Sigmoid colon (tissue), 7 donors: Measurements from ENCODE around the gene SLC47A1. TPM values are rescaled to one million over a fixed set of nuclear protein-coding genes. Genes with fewer than 3 reads are reported as not detected.

Source experiments
- DNase-seq: peaks from one replicate; pipeline ENCODE4 v3.0.0-alpha.2; 2019
- H3K27ac ChIP-seq, 4 donors: fragments of 200-600 bp; sonication (generic); one replicate each; pipeline ENCODE4 v1.5.1; 2016 to 2019; ENCODE audit warnings: mild to moderate bottlenecking in 1 of 4
- H3K27me3 ChIP-seq, 3 donors: fragments of 200-600 bp; sonication (generic); one replicate each; pipeline ENCODE4 v1.5.1; 2019; ENCODE audit warnings: mild to moderate bottlenecking in 1 of 3
- H3K36me3 ChIP-seq, 4 donors: fragments of 200-600 bp; sonication (generic); one replicate each; pipeline ENCODE4 v1.5.1; 2016 to 2019
- H3K4me1 ChIP-seq, 4 donors: fragments of 200-600 bp; sonication (generic); one replicate each; pipeline ENCODE4 v1.5.1; 2017 to 2019
- H3K4me3 ChIP-seq, 4 donors: fragments of 200-600 bp; sonication (generic); one replicate each; pipeline ENCODE4 v1.5.1; 2017 to 2019; ENCODE audit warnings: mild to moderate bottlenecking in 2 of 4, moderate library complexity in 1 of 4
- H3K9me3 ChIP-seq, 4 donors: fragments of 200-600 bp in 3 of 4; sonication (generic) in 3 of 4; one replicate each; pipeline versions ENCODE4 v1.5.1 to v1.6.1; 2013 to 2019
- EP300 ChIP-seq, 4 donors: sonication (generic); formaldehyde crosslinking; IDR thresholded peaks; one replicate each; pipeline ENCODE4 v1.6.1; 2017; ENCODE audit warnings: antibody characterized with exemption in 4 of 4
- POLR2A ChIP-seq, 2 donors: fragments of 450-650 bp; IDR thresholded peaks; one replicate each; pipeline ENCODE4 v1.6.1; 2016; ENCODE audit warnings: antibody characterized with exemption in 2 of 2, mild to moderate bottlenecking in 2 of 2, moderate library complexity in 2 of 2
- POLR2AphosphoS5 ChIP-seq, 4 donors: sonication (generic); formaldehyde crosslinking; IDR thresholded peaks; one replicate each; pipeline ENCODE4 v1.6.1; 2017; ENCODE audit warnings: antibody characterized with exemption in 4 of 4
- WGBS, 2 donors: extraction: QIAGEN DNeasy Blood & Tissue Kit; methylation state at CpG; one replicate each; pipeline ENCODE4 v1.1.7; 2013; 5-methylcytosine and 5-hydroxymethylcytosine counted together
- intact Hi-C: fragments of 100-400 bp; cut with DNase I; formaldehyde crosslinking; loops from one replicate; pipeline ENCODE4 v1.15.1; 2023
- polyA plus RNA-seq, 3 donors: library from polyadenylated mRNA; stranded (reverse); fragments of 200-250 nt; gene quantifications; one replicate each; pipeline ENCODE4 v1.2.3, GENCODE V29; 2013
- total RNA-seq, 4 donors: library from RNA; depleted of rRNA; stranded (reverse); fragments of >200 nt; gene quantifications; one replicate each; pipeline ENCODE4 v1.1.0, GENCODE V29; 2016
- TF ChIP-seq, protein P1 (sequence below), 4 experiments: fragments of 450-650 bp in 3 of 4; fragments of 200-600 bp in 1 of 4; IDR thresholded peaks; one replicate each; pipeline ENCODE4 v1.5.1; 2016 to 2019; ENCODE audit warnings: antibody characterized with exemption in 4 of 4, mild to moderate bottlenecking in 3 of 4, moderate library complexity in 2 of 4
- donor health status: healthy with polysubstance abuse.
- donor health status: Bipolar disorder and iron deficiency.
- donor health status: healthy.

Gene SLC47A1
- total and polyA plus RNA-seq, 7 donors: 0.82 to 8.2 (median 1.2) TPM

DNA sequence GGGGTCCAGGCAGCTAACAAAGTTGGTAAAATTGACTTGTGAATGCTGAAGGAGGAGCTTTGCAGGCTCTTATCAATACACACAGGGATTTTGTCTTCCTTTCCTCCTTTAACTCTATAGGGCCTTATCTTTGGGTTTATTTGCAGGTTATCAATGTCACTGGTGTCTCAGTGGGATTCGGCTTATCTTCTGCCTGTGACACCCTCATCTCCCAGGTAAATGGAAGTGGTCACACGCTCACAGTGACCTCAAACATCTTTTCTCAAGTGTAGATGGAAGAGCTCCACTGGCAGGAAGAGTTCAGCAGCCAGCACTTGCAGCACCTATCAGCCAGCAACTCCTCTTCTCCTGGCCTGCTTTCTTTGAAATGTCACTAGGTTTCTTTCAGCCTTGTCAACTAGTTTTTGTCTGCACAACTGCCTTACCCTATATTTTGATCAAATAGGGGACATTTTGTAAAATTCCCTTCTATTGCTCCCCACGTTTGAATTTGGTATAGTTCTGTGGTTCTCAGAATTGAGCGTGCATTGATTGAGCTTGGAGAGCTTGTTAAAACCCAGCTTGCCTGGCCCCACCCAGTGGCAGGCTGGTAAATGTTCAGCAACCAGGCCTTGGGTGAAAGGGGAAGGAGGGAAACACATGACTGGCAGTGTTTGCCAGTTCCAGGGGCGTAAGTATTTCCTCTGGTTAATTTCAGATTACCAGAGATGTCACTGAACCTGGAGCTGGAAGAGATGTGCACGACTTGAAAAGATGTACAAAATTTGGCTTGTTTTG is 12.8 kb downstream of the SLC47A1 start:
- peaks cover 0 to 11% (median 10%) of the 10 kb centered on the region in 4 donors for H3K4me1 ChIP-seq
- TF ChIP-seq, protein P1, sequence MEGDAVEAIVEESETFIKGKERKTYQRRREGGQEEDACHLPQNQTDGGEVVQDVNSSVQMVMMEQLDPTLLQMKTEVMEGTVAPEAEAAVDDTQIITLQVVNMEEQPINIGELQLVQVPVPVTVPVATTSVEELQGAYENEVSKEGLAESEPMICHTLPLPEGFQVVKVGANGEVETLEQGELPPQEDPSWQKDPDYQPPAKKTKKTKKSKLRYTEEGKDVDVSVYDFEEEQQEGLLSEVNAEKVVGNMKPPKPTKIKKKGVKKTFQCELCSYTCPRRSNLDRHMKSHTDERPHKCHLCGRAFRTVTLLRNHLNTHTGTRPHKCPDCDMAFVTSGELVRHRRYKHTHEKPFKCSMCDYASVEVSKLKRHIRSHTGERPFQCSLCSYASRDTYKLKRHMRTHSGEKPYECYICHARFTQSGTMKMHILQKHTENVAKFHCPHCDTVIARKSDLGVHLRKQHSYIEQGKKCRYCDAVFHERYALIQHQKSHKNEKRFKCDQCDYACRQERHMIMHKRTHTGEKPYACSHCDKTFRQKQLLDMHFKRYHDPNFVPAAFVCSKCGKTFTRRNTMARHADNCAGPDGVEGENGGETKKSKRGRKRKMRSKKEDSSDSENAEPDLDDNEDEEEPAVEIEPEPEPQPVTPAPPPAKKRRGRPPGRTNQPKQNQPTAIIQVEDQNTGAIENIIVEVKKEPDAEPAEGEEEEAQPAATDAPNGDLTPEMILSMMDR (IDR thresholded peaks at IDR 0.05): peak in 2 of 4 experiments; percentile 17 to 18
- TF ChIP-seq EP300 (IDR thresholded peaks at IDR 0.05): no peak
- TF ChIP-seq POLR2A (IDR thresholded peaks at IDR 0.05): no peak
- TF ChIP-seq POLR2AphosphoS5 (IDR thresholded peaks at IDR 0.05): peak in 1 of 4 donors; percentile 24
- no peaks in the 10 kb centered on the region for H3K36me3 ChIP-seq
- no peaks in the 10 kb centered on the region for H3K9me3 ChIP-seq
- DNase-seq: peak; percentile 75
- H3K4me3 ChIP-seq: no peak overlapping the region
- no peaks in the 10 kb centered on the region for H3K27me3 ChIP-seq
- peak overlapping the region in 2 of 4 donors; percentile 6 to 34 for H3K27ac ChIP-seq
- 20 to 39% methylated on average over 6 of the region's 6 CpGs for WGBS, 2 donors
- intact Hi-C loops: no loop called here

DNA sequence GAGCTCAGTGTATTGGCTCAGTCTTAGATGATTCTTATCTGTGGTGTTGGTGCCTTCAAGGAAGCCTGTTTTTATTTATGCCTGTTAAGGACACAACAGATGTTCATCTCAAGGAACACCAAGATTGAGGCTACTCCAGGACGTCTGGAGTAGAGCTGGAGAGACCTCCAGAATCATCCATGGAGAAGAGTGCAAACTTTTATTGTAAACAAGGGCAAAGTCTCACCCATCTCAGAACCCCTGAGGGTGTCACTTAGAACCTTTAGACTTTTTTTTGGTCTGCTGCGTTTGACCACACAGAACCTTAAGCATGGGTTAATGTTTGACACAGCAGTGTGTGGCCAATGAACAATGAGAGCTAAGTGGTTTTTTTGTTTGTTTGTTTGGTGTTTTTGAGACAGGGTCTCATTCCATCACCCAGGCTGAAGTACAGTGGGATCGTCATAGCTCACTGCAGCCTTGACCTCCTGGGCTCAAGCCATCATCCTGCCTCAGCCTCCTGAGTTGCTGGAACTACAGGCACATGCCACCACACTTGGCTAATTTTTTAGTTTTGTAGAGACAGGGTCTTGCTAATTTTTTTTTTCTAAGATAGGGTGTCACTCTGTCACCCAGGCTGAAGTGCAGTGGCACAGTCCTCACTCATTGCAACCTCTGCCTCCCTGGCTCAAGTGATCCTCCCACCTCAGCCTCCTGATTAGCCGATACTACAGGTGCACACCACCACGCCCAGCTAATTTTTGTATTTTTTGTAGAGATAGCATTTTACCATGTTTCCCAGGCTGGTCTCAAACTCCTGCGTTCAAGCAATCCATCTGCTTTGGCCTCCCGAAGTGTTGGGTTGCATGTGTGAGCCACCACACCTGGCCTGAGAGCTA is 16.3 kb downstream of the SLC47A1 start:
- Histone ChIP-seq H3K27ac (no peak overlapping the region), H3K27me3 (no peaks in the 10 kb centered on the region), H3K4me1 (peaks cover 0 to 11% (median 10%) of the 10 kb centered on the region in 4 donors), H3K9me3 (no peaks in the 10 kb centered on the region), H3K36me3 (no peaks in the 10 kb centered on the region), H3K4me3 (no peak overlapping the region)
- WGBS, 2 donors: 68 to 80% methylated on average over 7 of the region's 7 CpGs
- TF ChIP-seq EP300 (IDR thresholded peaks at IDR 0.05): no peak
- TF ChIP-seq POLR2AphosphoS5 (IDR thresholded peaks at IDR 0.05): no peak
- no peak for TF ChIP-seq POLR2A (IDR thresholded peaks at IDR 0.05)
- TF ChIP-seq, protein P1 (IDR thresholded peaks at IDR 0.05): no peak
- DNase-seq: no peak
- intact Hi-C loops: no loop called here

DNA sequence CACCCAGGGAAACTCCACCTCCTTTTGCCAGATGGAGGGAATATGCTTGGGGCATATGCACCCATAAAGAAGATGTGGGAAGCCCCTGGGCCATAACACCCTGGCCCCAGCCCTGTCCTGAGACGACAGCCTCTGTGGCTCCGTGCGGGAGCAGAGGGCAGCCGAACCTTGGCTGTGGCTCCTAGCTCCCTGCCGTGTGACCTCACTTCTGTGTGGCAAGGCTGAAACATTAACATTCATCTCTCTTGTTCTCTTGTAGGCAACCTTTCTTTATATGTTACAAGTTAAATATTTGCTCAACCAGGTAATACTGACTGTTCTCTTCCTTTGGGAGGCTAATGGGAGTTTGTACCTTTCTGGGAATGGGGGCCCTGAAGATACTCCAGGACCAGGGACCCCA is 17.5 kb downstream of the SLC47A1 start:
- TF ChIP-seq EP300 (IDR thresholded peaks at IDR 0.05) (no peak), POLR2AphosphoS5 (IDR thresholded peaks at IDR 0.05) (no peak), POLR2A (IDR thresholded peaks at IDR 0.05) (no peak)
- TF ChIP-seq, protein P1 (IDR thresholded peaks at IDR 0.05): no peak
- Histone ChIP-seq H3K4me3 (no peak overlapping the region), H3K9me3 (no peaks in the 10 kb centered on the region), H3K27me3 (no peaks in the 10 kb centered on the region), H3K27ac (no peak overlapping the region), H3K4me1 (peaks cover 0 to 10% (median 9%) of the 10 kb centered on the region in 4 donors), H3K36me3 (no peaks in the 10 kb centered on the region)
- DNase-seq: no peak
- 31 to 68% methylated on average over 5 of the region's 5 CpGs for WGBS, 2 donors
- intact Hi-C loops: no loop called here

DNA sequence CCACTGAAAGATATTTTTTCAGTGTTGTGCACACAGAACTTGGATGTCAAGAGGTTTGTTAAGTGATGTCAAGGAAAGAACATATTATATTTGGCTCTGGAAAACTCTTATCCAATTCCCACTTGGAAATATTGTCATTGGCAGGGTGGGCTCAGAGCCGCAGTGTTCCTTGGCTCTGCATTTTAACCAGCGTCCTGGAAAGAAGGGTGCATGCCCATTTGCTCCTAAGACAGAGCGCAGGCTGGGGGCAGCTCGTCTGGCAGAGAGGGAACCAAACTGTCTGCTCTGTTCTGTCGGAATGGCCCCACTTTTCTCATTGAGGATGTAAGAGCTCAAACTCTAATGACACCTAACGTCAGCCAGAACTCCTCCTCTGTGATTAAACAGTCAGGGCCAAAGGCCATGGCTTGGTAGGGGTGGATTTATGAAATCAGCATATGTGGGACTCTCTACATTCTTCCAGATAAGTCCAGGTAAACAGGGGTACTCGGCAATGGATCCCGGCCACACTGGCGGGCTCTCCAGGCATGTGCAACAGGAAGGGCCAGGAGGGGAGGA is 18.0 kb downstream of the SLC47A1 start:
- Histone ChIP-seq H3K27me3 (no peaks in the 10 kb centered on the region), H3K27ac (no peak overlapping the region), H3K9me3 (no peaks in the 10 kb centered on the region), H3K4me3 (no peak overlapping the region), H3K4me1 (peaks cover 0 to 5% (median 4%) of the 10 kb centered on the region in 4 donors), H3K36me3 (no peaks in the 10 kb centered on the region)
- DNase-seq: no peak
- 58 to 80% methylated on average over 9 of the region's 9 CpGs for WGBS, 2 donors
- TF ChIP-seq POLR2AphosphoS5 (IDR thresholded peaks at IDR 0.05) (no peak), POLR2A (IDR thresholded peaks at IDR 0.05) (no peak), EP300 (IDR thresholded peaks at IDR 0.05) (no peak)
- TF ChIP-seq, protein P1 (IDR thresholded peaks at IDR 0.05): no peak
- intact Hi-C loops: no loop called here
